ENCODE measurements around the gene CACNA1C.

DNA sequence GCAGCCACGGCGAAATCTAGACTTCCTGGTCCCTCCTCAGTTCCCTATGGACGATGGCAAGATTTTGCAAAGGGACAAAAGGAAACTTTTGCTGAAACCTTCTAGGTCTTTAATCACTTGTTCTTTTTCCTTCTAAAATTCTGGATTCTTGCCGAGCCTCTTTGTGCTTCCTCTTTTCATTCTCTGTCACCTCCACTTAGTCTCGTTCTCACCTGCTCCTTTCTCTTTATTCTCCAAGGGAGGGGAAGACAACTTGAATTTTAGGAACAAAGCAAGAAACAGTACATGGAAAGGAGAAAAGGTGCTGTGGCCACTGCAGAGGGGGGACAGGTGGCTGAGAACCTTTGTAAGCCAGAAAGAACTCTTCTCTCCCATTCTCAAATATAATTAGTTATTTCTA lies 194.8 kb downstream of the CACNA1C start:
- TF ChIP-seq POLR2A (IDR thresholded peaks at IDR 0.05; ENCODE audit: low read depth, low read length) (no peak), CTCF (conservative IDR thresholded peaks at IDR 0.05; ENCODE audit: low read depth, low read length) (no peak), MXI1 (IDR thresholded peaks at IDR 0.05; ENCODE audit: borderline replicate concordance, low read depth, low read length) (no peak), USF2 (IDR thresholded peaks at IDR 0.05; ENCODE audit: low read depth, low read length) (no peak), MAFK (IDR thresholded peaks at IDR 0.05; ENCODE audit: low read depth, low read length) (no peak)

Measured in IMR-90 (cell line).